GM18861 (cell line): ENCODE results near the gene SV2C.
"Not testable (repeated sequence)": the region's sequence is repeated elsewhere in the genome, so short reads cannot be mapped to it uniquely, and the experiment has no call there.

Experiments used
- ATAC-seq: cut with Tn5 transposase; IDR thresholded peaks from one replicate; pipeline ENCODE4 v1.9.1; 2021; ENCODE audit not compliant: unreplicated experiment

Gene SV2C

DNA sequence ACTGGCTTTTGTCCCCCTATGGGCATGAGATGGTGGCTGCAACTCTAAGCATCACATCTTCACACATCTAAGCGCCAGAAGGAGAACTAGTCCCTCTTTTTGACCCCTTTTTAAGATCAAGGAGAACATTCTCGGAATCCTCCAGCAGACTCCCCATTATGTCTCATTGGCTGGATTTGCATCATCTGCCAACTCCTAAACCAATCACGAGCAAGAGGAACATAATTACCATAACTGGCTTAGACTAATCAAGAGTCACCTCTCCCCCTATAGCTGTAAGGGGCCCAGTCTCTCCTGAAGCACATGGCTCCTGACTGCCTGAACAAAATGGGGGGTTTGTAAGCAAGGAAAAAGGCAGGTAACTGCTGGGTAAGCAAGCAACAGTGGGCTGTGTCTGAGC lies 251.4 kb downstream of the SV2C start:
- no peak for ATAC-seq

DNA sequence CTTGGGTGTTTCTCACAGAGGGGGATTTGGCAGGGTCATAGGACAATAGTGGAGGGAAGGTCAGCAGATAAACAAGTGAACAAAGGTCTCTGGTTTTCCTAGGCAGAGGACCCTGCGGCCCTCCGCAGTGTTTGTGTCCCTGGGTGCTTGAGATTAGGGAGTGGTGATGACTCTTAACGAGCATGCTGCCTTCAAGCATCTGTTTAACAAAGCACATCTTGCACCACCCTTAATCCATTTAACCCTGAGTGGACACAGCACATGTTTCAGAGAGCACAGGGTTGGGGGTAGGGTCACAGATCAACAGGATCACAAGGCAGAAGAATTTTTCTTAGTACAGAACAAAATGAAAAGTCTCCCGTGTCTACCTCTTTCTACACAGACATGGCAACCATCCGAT lies 252.3 kb downstream of the SV2C start:
- not testable (repeated sequence) for ATAC-seq

DNA sequence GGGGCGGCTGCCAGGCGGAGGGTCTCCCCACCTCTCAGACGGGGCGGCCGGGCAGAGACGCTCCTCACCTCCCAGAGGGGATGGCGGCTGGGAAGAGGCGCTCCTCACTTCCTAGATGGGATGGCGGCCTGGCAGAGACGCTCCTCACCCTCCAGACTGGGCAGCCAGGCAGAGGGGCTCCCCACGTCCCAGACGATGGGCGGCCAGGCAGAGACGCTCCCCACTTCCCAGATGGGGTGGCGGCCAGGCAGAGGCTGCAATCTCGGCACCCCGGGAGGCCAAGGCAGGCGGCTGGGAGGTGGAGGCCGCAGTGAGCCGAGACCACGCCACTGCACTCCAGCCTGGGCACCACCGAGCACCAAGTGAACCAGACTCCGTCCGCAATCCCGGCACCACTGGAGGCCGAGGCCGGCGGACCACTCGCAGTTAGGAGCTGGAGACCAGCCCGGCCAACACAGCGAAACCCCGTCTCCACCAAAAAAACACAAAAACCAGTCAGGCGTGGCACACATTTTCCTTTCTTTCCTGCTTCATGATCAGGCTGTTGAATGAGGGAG lies 253.1 kb downstream of the SV2C start:
- ATAC-seq = not testable (repeated sequence)

- no peak for ATAC-seq
These were observed 254.8 kb downstream of the SV2C start for GRCh38 chr5:76337953-76338451.

DNA sequence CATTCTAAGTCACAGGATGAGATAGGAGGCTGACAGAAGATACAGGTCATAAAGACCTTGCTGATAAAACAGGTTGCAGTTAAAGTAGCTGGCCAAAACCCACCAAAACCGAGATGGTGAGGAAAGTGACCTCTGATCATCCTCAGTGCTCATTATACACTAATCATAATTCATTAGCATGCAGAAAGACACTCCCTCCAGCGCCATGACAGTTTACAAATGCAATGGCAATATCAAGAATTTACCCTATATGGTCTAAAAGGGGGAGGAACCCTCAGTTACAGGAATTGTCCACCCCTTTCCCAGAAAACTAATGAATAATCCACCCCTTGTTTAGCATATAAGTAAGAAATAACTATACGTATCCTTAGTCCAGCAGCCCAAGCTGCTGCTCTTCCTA lies 256.7 kb downstream of the SV2C start:
- ATAC-seq = no peak

DNA sequence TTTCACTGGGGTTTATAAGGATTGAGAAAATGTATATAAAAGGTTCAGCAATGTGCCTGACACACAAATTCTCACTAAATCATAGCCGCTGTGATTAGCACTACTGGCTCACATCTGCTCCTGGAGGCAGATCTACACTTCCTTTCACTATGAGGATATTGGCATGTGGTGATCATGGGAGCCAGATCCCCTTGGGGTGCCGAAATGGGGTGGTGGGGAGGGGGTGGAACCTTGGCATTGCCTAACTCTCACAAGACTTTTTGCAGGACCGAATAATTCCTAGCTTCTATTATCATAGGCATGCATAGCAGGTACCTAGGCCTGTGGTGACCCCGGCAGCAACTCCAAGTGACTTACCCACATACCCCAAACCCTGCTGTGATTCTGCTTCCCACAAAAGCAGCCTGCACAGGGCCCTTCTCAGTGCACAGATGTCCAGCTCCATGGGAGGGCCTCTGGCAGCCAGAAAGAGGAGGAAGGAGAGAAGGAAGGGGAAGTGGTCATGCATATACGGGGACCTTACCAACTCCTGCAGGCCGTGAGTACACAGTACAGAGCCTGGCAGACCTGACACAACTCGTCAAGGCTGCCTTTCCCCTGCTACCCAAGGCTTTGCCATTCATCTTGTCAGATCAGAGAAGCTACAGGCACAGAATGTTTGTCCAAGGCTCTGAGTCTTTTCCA lies 258.6 kb downstream of the SV2C start:
- ATAC-seq = no peak

DNA sequence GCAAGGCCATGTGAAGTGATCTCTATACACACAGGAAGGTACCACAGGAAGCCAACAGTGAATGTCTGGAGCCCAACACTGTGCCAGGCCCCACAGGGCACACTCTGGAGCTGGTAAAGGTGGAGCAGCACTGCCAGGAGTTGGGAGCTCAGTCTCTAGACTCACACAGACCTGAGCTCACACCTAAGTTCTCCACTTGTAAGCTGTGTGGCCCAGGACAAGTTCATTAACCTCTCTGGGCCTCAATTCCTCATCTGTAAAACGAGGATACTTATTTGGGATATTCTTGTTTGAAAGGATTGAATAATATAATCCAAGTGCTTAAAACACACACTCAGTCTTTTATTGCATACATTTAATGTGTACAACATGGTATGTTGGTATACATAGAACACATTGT lies 259.3 kb downstream of the SV2C start:
- no peak for ATAC-seq

DNA sequence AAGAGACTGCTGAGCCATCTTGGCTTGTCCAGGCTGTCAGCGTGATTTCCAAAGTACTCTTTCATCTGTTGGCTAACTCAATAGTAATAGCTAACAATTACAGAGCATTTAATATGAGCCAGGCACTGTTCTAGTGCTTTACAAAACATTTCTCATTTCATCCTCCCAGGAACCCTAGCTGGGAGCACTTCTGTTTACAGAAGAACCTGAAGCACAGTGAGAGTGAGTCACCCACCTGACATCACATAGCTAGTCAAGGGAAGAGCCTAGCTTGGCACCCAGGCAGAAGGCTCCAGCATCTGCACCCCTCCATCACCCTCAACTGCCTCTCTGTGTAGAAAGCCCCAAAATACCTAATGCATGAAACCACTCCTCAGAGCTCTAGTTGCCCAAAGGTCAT lies 262.4 kb downstream of the SV2C start:
- ATAC-seq = no peak

- no peak for ATAC-seq
These were observed 268.0 kb downstream of the SV2C start for GRCh38 chr5:76351176-76351575.

DNA sequence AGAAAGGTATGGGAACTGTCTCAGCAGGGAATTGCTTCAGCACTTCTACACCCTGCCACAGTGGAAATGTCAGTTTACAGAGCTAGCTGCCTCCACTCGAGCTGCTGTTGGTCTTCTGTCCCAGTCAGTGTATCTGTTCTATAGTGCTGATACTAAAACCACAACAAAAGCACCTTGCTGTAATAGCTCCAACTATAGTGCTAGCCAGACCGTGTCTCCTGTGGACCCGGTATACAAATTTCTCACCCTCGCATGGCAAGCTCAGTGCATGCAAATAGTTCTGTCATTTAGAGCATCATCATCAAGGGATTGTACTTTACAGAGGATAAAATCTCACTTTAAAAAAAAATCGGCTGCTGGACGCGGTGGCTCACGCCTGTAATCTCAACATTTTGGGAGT lies 268.4 kb downstream of the SV2C start:
- peak; percentile 100 for ATAC-seq

GRCh38 chr5:76356887-76357286 lies 273.7 kb downstream of the SV2C start:
- no peak for ATAC-seq

DNA sequence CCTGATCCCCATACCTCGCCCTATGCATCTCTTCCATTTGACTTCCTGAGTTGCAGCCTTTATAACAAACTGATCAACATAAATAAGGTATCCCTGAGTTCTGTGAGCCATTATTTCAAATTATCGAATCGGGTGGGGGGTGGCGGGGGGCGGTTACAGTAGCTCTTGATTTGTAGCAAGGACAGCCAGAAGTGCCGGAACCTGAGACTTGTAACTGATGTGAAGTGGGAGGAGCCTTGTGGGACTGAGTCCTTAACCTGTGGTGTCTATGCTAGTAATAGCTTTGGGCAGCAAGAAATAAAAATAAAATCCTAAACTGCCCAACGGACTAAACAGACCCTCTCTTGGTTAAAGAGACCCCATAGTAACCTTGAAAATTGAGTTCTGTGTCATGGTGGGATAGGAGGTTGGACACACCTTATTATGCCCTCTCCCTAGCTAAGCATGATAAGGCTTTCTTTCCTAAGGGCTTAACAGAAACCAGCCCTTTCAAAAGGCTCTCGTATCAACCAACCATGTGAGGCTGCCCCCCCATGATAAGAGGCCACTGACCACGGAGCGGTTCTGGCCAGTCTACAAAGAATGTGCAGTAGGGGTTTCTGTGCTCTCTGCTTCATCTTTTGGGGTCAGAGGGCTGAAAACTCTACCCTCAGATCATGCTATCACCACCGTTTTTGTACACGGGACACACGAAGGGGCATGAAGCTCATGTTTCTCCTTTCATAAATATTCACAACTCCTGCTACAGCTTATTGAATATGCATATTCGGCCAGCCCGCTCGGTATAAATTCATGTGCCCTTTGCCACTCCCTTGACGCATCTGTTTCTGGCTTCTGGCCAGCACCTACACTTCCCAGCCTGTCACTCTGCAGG lies 280.4 kb downstream of the SV2C start:
- ATAC-seq = no peak

GRCh38 chr5:76364226-76364589 lies 281.0 kb downstream of the SV2C start:
- no peak for ATAC-seq

- ATAC-seq = no peak
These were observed 282.4 kb downstream of the SV2C start for GRCh38 chr5:76365561-76365960.

- ATAC-seq = no peak
These were observed 283.4 kb downstream of the SV2C start for GRCh38 chr5:76366596-76366995.

GRCh38 chr5:76367623-76368371 lies 284.6 kb downstream of the SV2C start:
- peak; percentile 68 for ATAC-seq

DNA sequence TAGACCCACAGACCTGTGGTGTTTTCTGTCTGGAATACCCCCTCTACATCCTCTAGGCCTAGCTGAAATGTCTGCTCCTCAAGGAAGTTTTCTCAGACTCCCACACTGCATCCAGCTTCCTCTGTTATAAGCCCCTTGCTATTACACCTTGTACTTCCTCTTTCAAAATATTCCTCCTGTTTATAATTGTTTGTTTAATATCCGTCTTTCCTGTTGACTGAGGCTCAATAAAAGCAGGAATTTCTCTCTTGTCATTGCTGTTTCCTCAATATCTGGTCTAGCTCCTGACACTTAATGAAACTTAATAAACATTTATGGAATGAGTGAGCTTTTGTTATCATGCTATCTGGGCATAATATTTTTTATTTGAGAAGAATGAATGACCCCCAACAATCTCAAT lies 285.8 kb downstream of the SV2C start:
- ATAC-seq = no peak

- not testable (repeated sequence) for ATAC-seq
These were observed 286.5 kb downstream of the SV2C start for GRCh38 chr5:76369668-76370067.

DNA sequence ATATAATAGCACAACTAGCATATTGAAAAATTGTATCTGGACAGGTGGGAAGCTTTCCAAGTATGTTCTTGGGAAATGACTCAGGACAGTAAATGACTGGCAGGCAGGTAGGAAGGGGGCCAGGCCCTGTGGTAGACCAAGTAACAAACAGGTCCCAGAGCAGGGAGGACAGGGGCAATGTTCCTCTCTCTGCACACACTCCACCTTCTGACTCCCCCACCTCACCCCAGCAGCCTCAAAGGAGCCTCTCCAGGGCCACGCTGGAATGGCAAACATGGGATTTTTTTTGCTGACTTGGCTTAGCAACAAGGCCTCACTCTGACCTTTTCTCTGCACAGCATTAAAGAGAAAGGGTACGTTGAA lies 288.8 kb downstream of the SV2C start:
- no peak for ATAC-seq

DNA sequence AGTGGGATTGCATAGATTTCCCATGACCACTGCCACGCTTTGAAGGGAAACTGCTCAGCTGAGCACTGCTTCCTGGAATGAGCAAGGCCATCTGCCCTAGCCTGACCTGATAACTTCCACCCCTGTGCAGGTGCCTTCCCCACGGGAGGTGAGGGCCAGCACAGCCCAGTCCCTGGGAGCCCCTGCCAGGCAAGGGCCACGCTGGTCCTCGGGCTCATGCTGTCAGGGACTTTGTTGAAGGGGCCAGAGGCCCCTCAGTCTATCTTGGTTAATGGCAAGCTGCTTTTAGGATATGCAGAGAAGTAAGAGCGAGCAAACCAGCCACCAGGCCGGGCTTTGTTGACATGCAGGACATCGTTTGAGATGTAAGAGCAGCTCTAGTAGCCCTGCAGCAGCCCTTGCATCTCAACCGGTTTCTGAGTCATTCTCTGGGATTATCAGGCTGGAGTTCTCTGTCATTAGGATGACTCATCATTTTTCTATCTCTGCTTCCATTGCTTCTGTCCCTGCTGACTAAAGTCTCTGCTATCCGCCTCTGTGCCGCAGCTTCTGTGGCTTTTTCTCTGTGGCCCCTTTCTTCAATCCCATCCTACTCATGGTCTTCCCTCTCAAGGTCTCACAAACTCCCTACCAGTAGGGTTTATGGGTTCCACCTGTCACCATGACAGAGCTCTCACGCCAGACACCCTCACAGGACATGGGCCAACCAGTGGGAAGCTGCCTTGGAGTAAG lies 289.3 kb downstream of the SV2C start:
- no peak for ATAC-seq
